Activated CD4-positive, CD25-positive, alpha-beta regulatory T cell (primary cell): ENCODE data around the gene LRRTM3.

Experiments used
- DNase-seq, 4 experiments: peaks; one replicate each; lab custom pipeline; 2025; lab: John Stamatoyannopoulos, UW

LRRTM3 gene

DNA sequence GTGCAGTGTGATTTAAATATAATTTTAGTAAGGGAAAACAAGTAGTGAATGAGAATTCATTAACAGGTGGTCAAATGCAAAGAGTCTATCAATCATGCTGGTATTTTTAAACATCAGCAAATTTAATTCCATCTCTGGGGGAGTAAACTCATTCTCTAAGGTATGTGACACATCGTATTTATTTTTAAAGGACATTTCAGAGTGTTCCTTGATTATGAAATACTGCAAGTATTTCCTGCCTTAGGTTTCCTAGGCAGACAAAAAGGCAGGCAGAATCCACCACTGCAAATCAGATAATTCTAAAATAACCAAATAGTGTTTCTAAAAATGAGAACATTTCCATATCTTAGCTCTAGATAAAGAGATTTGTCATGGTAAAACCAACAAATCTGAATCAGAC lies 193.8 kb downstream of the LRRTM3 start:
- no peak for DNase-seq

DNA sequence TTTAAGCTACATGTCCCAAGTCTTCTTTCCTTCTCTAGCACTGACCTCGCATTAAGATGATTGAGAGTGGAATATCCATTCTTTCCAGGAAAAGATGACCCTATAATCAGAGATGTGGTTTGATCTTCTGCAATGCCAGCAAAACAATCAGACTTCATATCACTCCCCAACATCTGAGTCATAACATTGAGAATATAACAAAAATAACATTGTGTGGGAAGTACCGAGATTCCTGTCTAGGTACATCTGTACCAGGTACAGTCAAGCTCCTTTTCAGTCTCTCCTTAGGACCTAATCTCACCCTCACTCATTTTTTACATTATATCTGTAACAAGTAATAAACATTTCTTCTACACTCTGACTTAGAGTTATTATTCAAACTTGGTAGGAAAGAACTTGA lies 201.6 kb downstream of the LRRTM3 start:
- DNase-seq: no peak

DNA sequence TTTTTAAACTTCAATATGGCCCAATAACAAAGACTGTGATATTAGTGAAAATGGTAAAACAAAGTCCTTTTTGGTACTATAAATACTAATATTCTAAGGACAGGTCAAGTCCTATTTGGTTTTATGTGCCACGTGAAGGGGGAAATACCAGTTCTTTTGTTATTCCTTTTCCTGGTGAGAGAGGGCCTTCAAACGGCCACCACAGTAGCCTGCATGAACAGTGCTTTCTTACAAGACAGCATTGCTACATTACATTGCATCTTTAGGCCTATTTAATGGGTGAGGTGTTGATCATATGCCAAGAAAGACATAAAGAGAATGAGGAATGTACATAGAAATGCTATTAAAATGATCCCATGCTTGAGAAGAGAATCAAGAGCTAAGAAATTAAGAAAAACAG lies 214.8 kb downstream of the LRRTM3 start:
- no peak for DNase-seq

DNA sequence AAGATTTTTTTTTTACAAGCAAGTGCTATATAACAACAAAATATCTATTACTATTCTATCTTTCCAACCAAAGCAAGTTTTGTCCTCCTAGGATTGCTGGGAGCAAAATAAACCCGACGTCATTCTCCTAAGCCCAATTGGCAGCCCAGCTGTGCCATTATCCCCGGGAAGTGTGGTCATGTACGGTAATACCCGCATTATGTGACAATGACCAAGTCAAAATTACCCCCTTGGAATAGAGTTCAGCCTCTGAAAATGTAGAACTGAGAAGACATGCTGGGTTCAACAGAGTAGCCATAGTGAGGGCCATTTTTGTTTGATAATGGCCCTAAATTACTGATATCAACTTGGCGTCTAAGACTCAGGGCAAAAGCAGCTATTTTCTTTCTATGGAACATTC lies 215.5 kb downstream of the LRRTM3 start:
- DNase-seq: no peak

DNA sequence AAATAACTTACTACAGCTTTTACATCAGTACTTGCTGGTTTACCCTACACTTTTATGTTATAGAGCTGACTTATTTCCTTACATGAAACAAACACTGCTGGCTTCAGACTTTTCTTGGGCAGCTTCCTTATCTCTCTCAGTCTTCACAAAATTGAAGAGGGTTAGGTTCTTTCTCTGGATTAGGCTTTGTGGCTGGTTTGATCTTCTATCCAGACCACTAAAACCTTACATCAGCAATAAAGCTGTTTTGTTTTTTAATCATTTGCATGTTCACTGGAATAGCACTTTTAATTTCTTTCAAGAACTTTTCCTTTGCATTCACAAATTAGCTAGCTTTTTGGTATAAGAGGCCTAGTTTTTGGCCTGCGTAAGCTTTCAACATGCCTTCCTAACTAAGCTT lies 218.7 kb downstream of the LRRTM3 start:
- no peak for DNase-seq
